Stimulated activated CD4-positive, alpha-beta T cell treated with anti-CD3 and anti-CD28 coated beads, Interleukin-15, amount 100 ng/mL, for 48 hours (primary cell): Measurements from ENCODE around the gene ZNF503.

Experiments used
- DNase-seq, 2 donors: peaks; one replicate each; pipeline ENCODE4 v3.0.0-alpha.2; 2020; ENCODE audit warnings: low read depth in 2 of 2

Gene ZNF503, protein sequence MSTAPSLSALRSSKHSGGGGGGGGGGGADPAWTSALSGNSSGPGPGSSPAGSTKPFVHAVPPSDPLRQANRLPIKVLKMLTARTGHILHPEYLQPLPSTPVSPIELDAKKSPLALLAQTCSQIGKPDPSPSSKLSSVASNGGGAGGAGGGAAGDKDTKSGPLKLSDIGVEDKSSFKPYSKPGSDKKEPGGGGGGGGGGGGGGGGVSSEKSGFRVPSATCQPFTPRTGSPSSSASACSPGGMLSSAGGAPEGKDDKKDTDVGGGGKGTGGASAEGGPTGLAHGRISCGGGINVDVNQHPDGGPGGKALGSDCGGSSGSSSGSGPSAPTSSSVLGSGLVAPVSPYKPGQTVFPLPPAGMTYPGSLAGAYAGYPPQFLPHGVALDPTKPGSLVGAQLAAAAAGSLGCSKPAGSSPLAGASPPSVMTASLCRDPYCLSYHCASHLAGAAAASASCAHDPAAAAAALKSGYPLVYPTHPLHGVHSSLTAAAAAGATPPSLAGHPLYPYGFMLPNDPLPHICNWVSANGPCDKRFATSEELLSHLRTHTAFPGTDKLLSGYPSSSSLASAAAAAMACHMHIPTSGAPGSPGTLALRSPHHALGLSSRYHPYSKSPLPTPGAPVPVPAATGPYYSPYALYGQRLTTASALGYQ

GRCh38 chr10:75401569-75402485 lies at the start of gene ZNF503:
Gene ZNF503, minus strand, starts transcription at chr10:75401764. Its CDS starts 345 bp downstream, at chr10:75401419.
- peak in 1 of 2 donors; percentile 43 for DNase-seq

DNA sequence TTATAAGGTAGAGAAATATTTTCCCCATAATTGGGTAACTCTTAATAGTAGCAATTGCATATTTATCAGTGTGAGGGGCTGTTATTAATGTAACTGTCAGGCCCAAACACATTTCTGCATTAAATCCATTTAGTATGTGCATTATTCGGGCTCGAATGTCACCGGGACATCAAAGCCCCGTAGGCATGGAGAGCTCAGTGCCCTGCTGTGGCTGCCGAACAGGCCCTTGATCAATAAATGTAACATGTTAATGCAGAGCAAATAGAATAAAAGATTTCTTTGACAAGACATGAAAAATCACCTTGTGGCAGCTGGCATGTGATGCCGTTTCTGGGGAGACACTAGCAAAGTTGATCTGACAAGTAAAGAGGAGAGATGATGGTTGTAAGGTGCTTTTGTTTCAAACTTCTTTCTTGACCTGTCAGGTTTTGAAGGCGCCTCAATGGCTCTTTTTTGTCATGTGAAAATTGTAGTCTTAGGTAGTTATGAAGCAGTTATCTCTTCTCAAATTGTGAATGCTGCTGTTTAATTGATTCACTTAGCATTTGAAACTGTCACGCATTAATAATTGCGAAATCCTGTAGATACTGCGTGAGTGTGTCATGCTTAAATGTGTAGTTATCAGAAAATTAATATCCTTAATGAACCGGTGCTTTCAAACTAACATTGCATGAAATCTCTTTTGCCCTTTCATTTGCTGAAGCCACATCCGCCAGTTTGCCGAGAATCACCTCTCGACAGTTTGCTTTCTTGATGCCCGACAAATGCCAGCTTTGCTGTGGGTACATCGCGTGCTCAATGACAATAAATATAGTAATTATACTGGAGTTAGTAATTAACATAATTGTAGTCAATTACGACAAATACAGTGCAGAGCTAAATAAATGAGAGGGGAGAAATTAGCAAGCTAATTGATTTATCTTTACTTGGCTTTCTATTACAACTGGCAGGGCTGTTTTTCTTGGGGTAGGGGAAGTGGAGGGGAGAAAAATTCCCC lies 49.4 kb upstream of the ZNF503 start:
- no peak for DNase-seq

GRCh38 chr10:75450075-75450445 lies 48.5 kb upstream of the ZNF503 start:
- DNase-seq, result no peak

- DNase-seq, result no peak
These were observed 48.0 kb upstream of the ZNF503 start for GRCh38 chr10:75449382-75450074.

GRCh38 chr10:75448166-75448565 lies 46.6 kb upstream of the ZNF503 start:
- DNase-seq, result no peak

DNA sequence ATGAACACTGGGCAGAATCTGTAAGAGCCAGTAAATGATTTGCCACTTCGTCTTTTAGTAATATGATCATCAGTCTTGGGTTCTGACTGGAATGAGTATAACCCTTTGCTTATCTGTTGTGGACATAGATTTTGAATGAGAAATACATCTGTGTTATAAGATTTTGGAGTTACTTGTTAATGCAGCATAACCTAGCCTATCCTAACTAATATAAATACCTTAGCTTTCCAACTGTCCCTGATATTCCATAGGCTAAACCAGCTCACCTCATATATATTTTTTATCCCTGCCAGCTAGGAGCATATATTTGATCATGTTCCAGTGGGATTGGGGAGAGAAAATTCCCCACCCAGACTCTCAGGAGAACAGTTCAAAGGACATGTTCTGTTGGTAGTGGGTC lies 44.9 kb upstream of the ZNF503 start:
- DNase-seq, result no peak

- no peak for DNase-seq
These were observed 43.3 kb upstream of the ZNF503 start for GRCh38 chr10:75444781-75445386.

- DNase-seq, result no peak
These were observed 41.8 kb upstream of the ZNF503 start for GRCh38 chr10:75443362-75443761.

- no peak for DNase-seq
These were observed 40.1 kb upstream of the ZNF503 start for GRCh38 chr10:75441682-75442081.

DNA sequence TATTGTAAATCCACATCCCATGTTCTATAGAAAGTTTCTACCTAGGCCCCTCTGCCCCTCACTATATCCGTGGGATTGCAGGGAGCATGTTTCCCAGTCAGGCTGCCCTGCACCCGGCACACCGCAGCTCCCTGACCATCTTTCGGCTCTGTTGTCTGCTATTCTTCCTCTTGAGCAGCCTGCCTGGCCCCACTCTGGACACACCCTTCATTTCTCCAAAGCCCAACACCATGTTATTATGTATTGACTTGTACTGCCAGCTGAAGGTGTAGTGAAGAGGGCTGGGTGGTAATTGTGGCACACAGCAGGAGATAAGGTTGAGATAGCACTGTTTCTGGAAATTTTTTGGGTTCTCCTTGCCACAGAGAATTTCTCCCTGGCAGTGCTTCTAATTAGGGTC lies 39.6 kb upstream of the ZNF503 start:
- DNase-seq, result no peak

GRCh38 chr10:75440271-75440793 lies 38.8 kb upstream of the ZNF503 start:
- no peak for DNase-seq

GRCh38 chr10:75439811-75440210 lies 38.2 kb upstream of the ZNF503 start:
- no peak for DNase-seq

DNA sequence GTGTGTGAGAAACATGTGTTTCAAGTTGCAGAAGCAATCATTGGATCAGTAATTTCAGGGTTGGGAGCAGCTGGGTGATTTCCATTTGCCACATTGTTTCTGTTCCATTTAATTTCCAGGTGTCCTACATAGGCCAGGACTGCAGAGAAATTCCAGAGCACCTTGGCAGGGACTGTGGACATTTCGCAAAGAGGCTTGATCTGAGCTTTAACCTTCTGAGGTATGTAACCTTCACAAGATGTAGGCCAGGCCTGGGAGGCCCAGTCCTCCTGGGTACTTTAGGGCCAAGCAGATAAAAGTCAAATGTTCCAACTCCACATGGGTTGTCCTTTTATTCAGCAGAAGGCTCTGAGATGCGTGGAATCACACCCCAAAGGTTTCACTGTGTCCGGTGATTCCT lies 36.7 kb upstream of the ZNF503 start:
- DNase-seq, result no peak

DNA sequence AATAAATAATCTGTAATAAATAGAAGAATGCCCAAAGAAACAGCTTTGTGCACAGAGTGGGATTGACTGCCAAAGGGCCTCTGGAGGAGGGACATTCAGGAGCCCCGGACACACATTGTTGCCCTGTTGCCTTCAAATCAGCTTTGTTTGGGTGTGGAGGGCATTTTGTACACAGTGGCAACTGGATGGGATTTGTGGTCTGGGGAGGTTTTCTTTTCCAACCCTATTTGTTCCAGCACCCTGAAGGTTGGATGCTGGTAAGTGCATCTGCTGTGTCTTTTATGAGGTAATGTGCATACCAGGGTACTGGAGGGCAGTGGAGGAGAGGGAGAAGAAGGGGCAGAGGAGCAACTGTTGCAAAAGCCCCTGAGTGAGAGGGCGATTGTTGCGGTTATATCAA lies 36.1 kb upstream of the ZNF503 start:
- no peak for DNase-seq

- no peak for DNase-seq
These were observed 35.3 kb upstream of the ZNF503 start for GRCh38 chr10:75436896-75437295.

- no peak for DNase-seq
These were observed 33.7 kb upstream of the ZNF503 start for GRCh38 chr10:75435291-75435690.

DNA sequence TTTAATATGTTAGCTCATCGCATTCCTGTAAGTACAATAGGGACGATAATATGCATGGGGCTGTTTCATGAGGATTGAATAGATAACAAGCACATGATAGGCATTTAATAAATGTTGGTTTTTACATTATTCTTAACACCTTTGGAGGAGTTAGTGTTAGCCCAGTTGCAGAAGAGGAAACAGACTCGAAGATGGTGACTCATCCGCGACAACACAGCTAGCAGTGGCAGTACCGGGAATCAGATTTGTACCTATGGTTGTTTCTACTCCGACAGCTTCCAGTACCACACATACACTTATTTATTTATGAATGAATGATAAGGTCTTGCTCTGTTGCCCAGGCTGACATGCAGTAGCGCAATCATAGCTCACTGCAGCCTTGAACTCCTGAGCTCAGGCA lies 32.7 kb upstream of the ZNF503 start:
- no peak for DNase-seq

DNA sequence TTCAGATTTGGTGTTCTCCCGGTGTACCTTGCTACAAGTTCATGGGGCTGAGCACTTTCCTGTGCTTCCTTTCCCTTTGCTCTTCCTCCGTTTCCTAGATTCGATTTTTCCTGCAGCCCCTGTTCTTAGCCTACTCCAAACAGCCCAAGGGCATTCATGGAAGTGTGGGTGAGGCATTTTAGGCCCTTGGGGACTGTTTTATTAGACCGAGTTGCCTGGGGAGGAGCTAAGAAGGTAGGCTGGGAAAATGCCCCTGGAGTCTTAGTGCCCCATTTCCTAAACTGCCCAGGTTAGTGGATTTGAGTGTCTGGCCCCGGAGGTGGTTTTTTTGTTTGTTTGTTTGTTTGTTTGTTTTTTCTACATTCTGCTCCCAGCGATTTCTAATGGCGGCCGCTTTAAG lies 31.7 kb upstream of the ZNF503 start:
- no peak for DNase-seq

DNA sequence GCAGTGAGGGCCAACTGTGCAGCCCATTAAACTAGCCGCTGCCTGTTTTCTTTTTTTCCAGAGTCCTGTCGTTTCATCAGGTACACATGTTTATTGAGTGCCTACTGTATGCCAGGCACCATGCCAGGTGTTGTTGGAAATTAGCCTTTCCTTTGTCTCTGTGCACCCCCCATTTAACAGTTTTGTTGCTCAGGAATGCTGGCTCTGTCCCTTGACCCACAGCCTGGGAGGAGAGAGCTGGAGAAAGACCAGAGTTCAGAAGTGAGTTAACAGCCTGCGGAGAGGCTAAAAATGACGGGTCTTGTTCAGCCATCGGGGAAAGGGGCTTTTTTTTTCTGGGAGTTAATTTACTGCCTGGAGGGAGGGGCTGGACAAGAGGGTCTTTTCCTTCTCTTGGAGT lies 31.2 kb upstream of the ZNF503 start:
- DNase-seq, result no peak

DNA sequence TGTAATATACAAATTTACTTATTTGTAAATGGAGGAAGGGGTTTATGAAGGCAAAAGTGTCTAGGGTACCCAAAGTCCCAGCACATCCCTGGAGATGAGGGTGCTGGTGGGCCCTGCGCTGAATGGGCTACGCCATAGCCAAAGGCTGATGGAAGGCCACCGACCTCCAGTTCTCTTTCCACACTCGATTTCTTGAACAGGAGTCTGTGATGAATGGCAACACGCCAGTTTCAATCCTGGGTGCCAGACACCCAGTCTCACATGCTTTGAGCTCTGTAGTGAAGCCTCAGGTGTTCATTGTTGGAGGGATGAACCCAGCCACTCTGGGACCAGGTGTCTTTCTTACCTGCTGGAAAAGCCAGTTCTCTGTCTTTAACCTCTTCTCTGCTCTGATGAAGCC lies 30.6 kb upstream of the ZNF503 start:
- DNase-seq, result no peak
